Measurements from ENCODE around the gene KCNH5. TPM values are rescaled to one million over a fixed set of nuclear protein-coding genes. Genes with fewer than 3 reads are reported as not detected.

The KCNH5 gene
- polyA plus RNA-seq, 1 of the 3 experiments (the other 2 are of a cell fraction), result not detected

DNA sequence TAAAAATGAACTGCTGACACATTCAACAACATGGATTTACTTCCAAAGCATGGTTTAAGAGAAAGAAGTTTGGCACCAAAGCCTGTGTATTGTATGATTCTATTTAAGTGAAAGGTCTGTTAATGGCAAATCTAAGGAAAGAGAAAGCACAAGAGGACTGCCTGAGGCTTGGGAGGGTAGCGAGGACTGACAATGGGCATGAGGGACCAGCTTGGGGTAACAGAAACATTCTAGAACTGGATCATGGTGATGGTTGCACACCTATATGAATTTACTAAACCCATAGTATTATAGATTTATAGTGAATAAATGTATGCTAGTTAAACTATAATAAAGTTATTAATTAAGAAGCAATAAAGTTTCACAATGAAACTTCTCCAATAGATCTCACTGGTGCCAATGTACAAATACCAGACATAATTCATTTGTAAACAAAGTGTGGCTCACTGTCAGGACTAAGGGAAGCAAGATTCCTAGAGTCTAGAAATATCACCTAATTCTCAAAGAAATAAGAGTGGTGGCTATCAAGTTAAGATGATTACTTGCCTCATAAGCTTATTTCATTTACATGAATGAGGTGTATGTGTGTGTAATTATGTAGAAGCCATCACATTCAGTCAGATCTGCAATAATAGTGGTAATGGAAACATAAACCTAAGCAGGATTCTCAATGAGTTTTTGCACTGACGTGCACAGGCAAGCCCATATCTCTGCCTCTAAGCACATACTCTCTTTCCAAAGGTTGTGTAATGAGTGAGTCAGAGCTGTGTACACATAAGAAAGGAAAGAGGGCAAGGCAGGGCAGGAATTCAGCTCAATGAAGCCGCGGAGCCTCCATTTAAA lies 353.4 kb downstream of the KCNH5 start:
- H3K9ac ChIP-seq, result no peak overlapping the region
- H3F3A ChIP-seq (replicated peaks; ENCODE audit: insufficient read depth), result no peaks in the 10 kb centered on the region
- H3K79me2 ChIP-seq (ENCODE audit: insufficient read depth), result no peaks in the 10 kb centered on the region
- no peak overlapping the region for H3K4me2 ChIP-seq
- POLR2A ChIA-PET, result no interaction called here
- 0 out of 2 replicates have a peak, but pooled peaks cover 4% of the 10 kb centered on the region for H3K9me3 ChIP-seq
- CTCF ChIA-PET, result no interaction called here
- DNase-seq, result no peak
- H3K27me3 ChIP-seq (ENCODE audit: insufficient read depth), result no peaks in the 10 kb centered on the region
- H4K20me1 ChIP-seq (ENCODE audit: insufficient read depth), result no peaks in the 10 kb centered on the region
- 20% methylated on average over 4 of the region's 4 CpGs for WGBS (ENCODE audit: low lambda C conversion rate)
- H3K4me1 ChIP-seq (ENCODE audit: control insufficient read depth in 1 of 2, insufficient read depth in 2 of 2, low read depth in 1 of 2, low read length in 1 of 2), result no peaks in the 10 kb centered on the region
- TF ChIP-seq RAD21 (IDR thresholded peaks at IDR 0.05; ENCODE audit: low read length), result no peak
- TF ChIP-seq MEF2A (IDR thresholded peaks at IDR 0.05; ENCODE audit: borderline replicate concordance, low read depth), result no peak
- TF ChIP-seq, protein P1, sequence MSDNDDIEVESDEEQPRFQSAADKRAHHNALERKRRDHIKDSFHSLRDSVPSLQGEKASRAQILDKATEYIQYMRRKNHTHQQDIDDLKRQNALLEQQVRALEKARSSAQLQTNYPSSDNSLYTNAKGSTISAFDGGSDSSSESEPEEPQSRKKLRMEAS (IDR thresholded peaks at IDR 0.05; ENCODE audit: low read depth), result no peak
- TF ChIP-seq SMC3 (IDR thresholded peaks at IDR 0.05; ENCODE audit: low read depth, low read length), result no peak
- TF ChIP-seq EZH2phosphoT487 (IDR thresholded peaks at IDR 0.05; ENCODE audit: borderline replicate concordance, low read depth), result no peak
- TF ChIP-seq, protein P2, sequence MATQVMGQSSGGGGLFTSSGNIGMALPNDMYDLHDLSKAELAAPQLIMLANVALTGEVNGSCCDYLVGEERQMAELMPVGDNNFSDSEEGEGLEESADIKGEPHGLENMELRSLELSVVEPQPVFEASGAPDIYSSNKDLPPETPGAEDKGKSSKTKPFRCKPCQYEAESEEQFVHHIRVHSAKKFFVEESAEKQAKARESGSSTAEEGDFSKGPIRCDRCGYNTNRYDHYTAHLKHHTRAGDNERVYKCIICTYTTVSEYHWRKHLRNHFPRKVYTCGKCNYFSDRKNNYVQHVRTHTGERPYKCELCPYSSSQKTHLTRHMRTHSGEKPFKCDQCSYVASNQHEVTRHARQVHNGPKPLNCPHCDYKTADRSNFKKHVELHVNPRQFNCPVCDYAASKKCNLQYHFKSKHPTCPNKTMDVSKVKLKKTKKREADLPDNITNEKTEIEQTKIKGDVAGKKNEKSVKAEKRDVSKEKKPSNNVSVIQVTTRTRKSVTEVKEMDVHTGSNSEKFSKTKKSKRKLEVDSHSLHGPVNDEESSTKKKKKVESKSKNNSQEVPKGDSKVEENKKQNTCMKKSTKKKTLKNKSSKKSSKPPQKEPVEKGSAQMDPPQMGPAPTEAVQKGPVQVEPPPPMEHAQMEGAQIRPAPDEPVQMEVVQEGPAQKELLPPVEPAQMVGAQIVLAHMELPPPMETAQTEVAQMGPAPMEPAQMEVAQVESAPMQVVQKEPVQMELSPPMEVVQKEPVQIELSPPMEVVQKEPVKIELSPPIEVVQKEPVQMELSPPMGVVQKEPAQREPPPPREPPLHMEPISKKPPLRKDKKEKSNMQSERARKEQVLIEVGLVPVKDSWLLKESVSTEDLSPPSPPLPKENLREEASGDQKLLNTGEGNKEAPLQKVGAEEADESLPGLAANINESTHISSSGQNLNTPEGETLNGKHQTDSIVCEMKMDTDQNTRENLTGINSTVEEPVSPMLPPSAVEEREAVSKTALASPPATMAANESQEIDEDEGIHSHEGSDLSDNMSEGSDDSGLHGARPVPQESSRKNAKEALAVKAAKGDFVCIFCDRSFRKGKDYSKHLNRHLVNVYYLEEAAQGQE (IDR thresholded peaks at IDR 0.05; ENCODE audit: low read depth, low read length), result no peak
- no peak for TF ChIP-seq TAF1 (IDR thresholded peaks at IDR 0.05; ENCODE audit: borderline replicate concordance, low read depth, low read length)
- TF ChIP-seq ELF1 (IDR thresholded peaks at IDR 0.05), result no peak
- no peak for TF ChIP-seq POLR2AphosphoS5 (IDR thresholded peaks at IDR 0.05; ENCODE audit: low read depth, low read length)
- no peak for TF ChIP-seq RCOR1 (IDR thresholded peaks at IDR 0.05; ENCODE audit: low read length)
- TF ChIP-seq, protein P3, sequence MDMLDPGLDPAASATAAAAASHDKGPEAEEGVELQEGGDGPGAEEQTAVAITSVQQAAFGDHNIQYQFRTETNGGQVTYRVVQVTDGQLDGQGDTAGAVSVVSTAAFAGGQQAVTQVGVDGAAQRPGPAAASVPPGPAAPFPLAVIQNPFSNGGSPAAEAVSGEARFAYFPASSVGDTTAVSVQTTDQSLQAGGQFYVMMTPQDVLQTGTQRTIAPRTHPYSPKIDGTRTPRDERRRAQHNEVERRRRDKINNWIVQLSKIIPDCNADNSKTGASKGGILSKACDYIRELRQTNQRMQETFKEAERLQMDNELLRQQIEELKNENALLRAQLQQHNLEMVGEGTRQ (IDR thresholded peaks at IDR 0.05; ENCODE audit: borderline replicate concordance, low read depth, low read length), result no peak
- TF ChIP-seq FOXJ3 (CRISPR knock-in tag; IDR thresholded peaks at IDR 0.05), result no peak
- TF ChIP-seq RFX5 (IDR thresholded peaks at IDR 0.05; ENCODE audit: low read length), result no peak
- no peak for TF ChIP-seq FOXM1 (IDR thresholded peaks at IDR 0.05; ENCODE audit: low read depth)
- no peak for TF ChIP-seq CHD2 (IDR thresholded peaks at IDR 0.05; ENCODE audit: low read length, partially characterized antibody)
- TF ChIP-seq MXI1 (IDR thresholded peaks at IDR 0.05; ENCODE audit: low read depth, low read length), result no peak
- H2AFZ ChIP-seq (ENCODE audit: low read depth), result no peak overlapping the region
- no peaks in the 10 kb centered on the region for H3K36me3 ChIP-seq (replicated peaks in 1 of 2; ENCODE audit: control insufficient read depth in 1 of 2, insufficient read depth in 2 of 2, low read length in 1 of 2)
- H3K27ac ChIP-seq (ENCODE audit: low read depth in 2 of 2, low read length in 1 of 2), result no peak overlapping the region
- H3K9me2 ChIP-seq, result no peaks in the 10 kb centered on the region
- H3K4me3 ChIP-seq (ENCODE audit: low read depth in 2 of 2, low read length in 1 of 2), result no peak overlapping the region

All from SK-N-SH (cell line).